ENCODE results near the gene VSIG10. TPM values are rescaled to one million over a fixed set of nuclear protein-coding genes. Genes with fewer than 3 reads are reported as not detected.

VSIG10 gene
- polyA plus RNA-seq, 3 donors = 1.5 to 2.3 (median 1.5) TPM

DNA sequence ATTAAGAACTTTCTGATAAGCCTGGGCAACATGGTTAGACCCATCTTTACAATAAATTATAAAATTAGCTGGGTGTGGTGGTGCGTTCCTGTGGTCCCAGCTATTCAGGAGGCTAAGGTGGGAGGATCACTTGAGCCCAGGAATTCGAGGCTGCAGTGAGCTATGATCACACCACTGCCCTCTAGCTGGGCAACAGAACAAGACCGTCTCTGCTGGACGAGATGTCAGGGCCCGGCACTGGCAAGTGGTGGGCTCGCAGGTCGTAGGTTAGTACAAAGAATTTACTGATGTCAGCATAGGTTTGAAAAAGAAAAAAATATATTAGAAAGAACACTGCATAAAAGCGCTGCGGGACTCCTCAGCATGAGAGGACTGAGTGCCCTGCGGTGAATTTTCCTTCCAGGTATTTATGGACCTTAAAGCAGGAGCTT lies 15.7 kb upstream of the VSIG10 start:
- Histone ChIP-seq H4K20me1 (ENCODE audit: insufficient read depth, low read length) (no peaks in the 10 kb centered on the region), H3K27ac (ENCODE audit: low read depth in 1 of 2, low read length in 2 of 2) (no peak overlapping the region), H3K9me3 (replicated peaks in 1 of 2; ENCODE audit: control insufficient read depth in 1 of 2, insufficient read depth in 1 of 2, low read length in 2 of 2) (no peaks in the 10 kb centered on the region), H3K36me3 (replicated peaks in 1 of 2; ENCODE audit: control insufficient read depth in 1 of 2, insufficient read depth in 2 of 2, low read length in 2 of 2) (no peaks in the 10 kb centered on the region), H3K4me3 (replicated peaks in 1 of 3; ENCODE audit: low read depth in 2 of 3, low read length in 3 of 3) (no peak overlapping the region), H3K4me2 (replicated peaks; ENCODE audit: extremely low read depth, low read length, poor library complexity, severe bottlenecking) (no peak overlapping the region), H3K4me1 (ENCODE audit: control insufficient read depth in 1 of 2, insufficient read depth in 2 of 2, low read length in 2 of 2) (no peaks in the 10 kb centered on the region), H3K27me3 (ENCODE audit: control insufficient read depth in 2 of 2, insufficient read depth in 2 of 2, low read length in 2 of 2) (no peaks in the 10 kb centered on the region), H3K79me2 (ENCODE audit: insufficient read depth, low read length) (no peaks in the 10 kb centered on the region), H2AFZ (ENCODE audit: insufficient read depth, low read depth, low read length, poor library complexity, severe bottlenecking) (no peak overlapping the region), H3K9ac (ENCODE audit: insufficient read depth, low read length, poor library complexity, severe bottlenecking) (no peak overlapping the region)
- Mint-ChIP-seq H3K9me3 (no peaks in the 10 kb centered on the region), H3K27me3 (ENCODE audit: low read depth in 3 of 3) (peaks cover 0 to 2% (median 0%) of the 10 kb centered on the region in 3 donors), H3K36me3 (no peaks in the 10 kb centered on the region), H3K4me3 (no peak overlapping the region), H3K27ac (no peak overlapping the region), H3K4me1 (peaks cover 4% of the 10 kb centered on the region)
- TF ChIP-seq, protein P1, sequence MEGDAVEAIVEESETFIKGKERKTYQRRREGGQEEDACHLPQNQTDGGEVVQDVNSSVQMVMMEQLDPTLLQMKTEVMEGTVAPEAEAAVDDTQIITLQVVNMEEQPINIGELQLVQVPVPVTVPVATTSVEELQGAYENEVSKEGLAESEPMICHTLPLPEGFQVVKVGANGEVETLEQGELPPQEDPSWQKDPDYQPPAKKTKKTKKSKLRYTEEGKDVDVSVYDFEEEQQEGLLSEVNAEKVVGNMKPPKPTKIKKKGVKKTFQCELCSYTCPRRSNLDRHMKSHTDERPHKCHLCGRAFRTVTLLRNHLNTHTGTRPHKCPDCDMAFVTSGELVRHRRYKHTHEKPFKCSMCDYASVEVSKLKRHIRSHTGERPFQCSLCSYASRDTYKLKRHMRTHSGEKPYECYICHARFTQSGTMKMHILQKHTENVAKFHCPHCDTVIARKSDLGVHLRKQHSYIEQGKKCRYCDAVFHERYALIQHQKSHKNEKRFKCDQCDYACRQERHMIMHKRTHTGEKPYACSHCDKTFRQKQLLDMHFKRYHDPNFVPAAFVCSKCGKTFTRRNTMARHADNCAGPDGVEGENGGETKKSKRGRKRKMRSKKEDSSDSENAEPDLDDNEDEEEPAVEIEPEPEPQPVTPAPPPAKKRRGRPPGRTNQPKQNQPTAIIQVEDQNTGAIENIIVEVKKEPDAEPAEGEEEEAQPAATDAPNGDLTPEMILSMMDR (IDR thresholded peaks at IDR 0.05) = no peak
- intact Hi-C loops (cut with micrococcal nuclease) = no loop called here
- no peak for DNase-seq
- 100% methylated on average over 4 of the region's 10 CpGs for WGBS (ENCODE audit: insufficient coverage)

DNA sequence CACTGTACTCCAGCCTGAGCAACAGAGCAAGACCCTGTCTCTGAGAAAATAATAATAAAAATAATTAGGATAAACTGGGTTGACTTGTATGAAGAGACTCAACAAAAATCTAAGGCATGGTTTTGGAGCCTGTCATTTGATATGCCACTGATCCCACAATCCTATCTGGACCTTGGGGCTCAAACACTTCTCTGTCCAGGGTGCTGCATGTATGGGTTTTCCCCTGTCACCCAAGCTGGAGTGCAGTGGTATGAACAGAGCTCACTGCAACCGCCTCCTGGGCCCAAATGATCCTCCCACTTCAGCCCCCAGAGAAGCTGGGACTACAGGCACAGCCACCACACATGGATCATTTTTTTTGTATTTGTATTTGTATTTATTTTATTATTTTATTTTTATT lies 5.3 kb upstream of the VSIG10 start:
- Mint-ChIP-seq H3K27me3 (ENCODE audit: low read depth in 3 of 3) (peaks cover 6 to 9% (median 7%) of the 10 kb centered on the region in 3 donors), H3K9me3 (no peaks in the 10 kb centered on the region), H3K4me3 (no peak overlapping the region)

More for the DNA sequence above, 5.3 kb upstream of the VSIG10 start:
- Mint-ChIP-seq H3K36me3 (no peaks in the 10 kb centered on the region), H3K4me1 (peaks cover 5% of the 10 kb centered on the region), H3K27ac (no peak overlapping the region)
- no CpG with 5 or more reads among the region's 1 CpG for WGBS (ENCODE audit: insufficient coverage)
- no peaks in the 10 kb centered on the region for H3K36me3 ChIP-seq (replicated peaks in 1 of 2; ENCODE audit: control insufficient read depth in 1 of 2, insufficient read depth in 2 of 2, low read length in 2 of 2)
- no peaks in the 10 kb centered on the region for H3K27me3 ChIP-seq (ENCODE audit: control insufficient read depth in 2 of 2, insufficient read depth in 2 of 2, low read length in 2 of 2)
- peaks cover 5 to 6% of the 10 kb centered on the region in 2 donors for H3K4me1 ChIP-seq (ENCODE audit: control insufficient read depth in 1 of 2, insufficient read depth in 2 of 2, low read length in 2 of 2)
- intact Hi-C loops (cut with micrococcal nuclease) = no loop called here
- no peak overlapping the region for H3K9ac ChIP-seq (ENCODE audit: insufficient read depth, low read length, poor library complexity, severe bottlenecking)
- no peak overlapping the region for H3K4me3 ChIP-seq (replicated peaks in 1 of 3; ENCODE audit: low read depth in 2 of 3, low read length in 3 of 3)
- no peak for DNase-seq
- TF ChIP-seq, protein P1 (IDR thresholded peaks at IDR 0.05) = no peak
- no peak overlapping the region for H2AFZ ChIP-seq (ENCODE audit: insufficient read depth, low read depth, low read length, poor library complexity, severe bottlenecking)
- H3K9me3 ChIP-seq (replicated peaks in 1 of 2; ENCODE audit: control insufficient read depth in 1 of 2, insufficient read depth in 1 of 2, low read length in 2 of 2) = no peaks in the 10 kb centered on the region
- H3K79me2 ChIP-seq (ENCODE audit: insufficient read depth, low read length) = no peaks in the 10 kb centered on the region
- no peak overlapping the region for H3K4me2 ChIP-seq (replicated peaks; ENCODE audit: extremely low read depth, low read length, poor library complexity, severe bottlenecking)
- H3K27ac ChIP-seq (ENCODE audit: low read depth in 1 of 2, low read length in 2 of 2) = no peak overlapping the region
- H4K20me1 ChIP-seq (ENCODE audit: insufficient read depth, low read length) = no peaks in the 10 kb centered on the region

Measured in CD14-positive monocyte (primary cell).